GM19452 (cell line): Measurements from ENCODE around the gene NRROS.
"Not testable (repeated sequence)": the region's sequence is repeated elsewhere in the genome, so short reads cannot be mapped to it uniquely, and the experiment has no call there.

Experiments
- ATAC-seq: cut with Tn5 transposase; IDR thresholded peaks from one replicate; pipeline ENCODE4 v1.9.1; 2021; ENCODE audit not compliant: unreplicated experiment

The NRROS gene

DNA sequence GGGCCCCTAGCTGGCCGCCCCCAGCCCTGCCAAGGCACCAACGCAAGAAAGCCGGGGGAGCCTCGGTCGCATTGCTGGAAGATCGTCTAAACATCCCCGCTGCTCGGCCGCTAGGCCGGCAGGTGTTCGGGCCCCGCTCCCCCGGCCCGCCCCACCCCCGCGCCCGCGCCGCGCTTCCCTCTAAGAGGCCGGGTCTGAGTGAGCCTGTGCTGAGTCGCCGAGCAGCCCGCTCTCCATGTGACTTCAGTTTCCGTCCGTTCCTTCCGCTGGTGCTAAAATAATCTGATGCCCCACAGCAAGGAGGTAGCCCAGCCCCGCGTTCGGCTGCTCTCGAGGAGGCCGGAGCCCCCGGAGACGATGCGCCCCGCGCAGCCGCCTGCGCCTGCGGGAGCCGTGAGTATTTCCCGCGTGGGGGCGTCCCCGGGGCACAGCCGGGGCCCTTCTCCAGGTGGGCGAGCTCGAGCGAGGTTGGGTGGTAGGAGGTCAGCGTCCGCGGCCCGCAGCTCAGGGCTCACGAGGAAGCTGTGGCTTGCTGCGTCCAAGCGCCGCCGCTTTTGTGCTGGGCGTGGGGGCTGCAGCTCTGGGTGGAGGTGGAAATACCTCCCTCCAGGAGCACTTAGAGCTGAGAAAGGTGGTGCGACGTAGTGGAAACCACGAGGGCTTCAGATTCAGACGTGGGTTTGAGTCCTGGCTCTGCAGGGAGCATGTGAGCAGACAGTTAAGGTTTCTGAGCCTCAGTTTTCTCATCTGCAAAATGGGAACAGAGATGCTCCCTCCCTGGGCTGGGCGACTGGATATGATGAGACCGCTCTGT, at the start of gene NRROS:
TSS of gene NRROS (plus strand) at position 212 of the 814 bp plus-strand sequence. CDS start 14,846 bp downstream, outside the sequence.
- peak; percentile 30 for ATAC-seq

- no peak for ATAC-seq
Measured at GRCh38 chr3:196590279-196590678, 49.2 kb upstream of the NRROS start.

GRCh38 chr3:196596355-196596754, 43.1 kb upstream of the NRROS start:
- no peak for ATAC-seq

DNA sequence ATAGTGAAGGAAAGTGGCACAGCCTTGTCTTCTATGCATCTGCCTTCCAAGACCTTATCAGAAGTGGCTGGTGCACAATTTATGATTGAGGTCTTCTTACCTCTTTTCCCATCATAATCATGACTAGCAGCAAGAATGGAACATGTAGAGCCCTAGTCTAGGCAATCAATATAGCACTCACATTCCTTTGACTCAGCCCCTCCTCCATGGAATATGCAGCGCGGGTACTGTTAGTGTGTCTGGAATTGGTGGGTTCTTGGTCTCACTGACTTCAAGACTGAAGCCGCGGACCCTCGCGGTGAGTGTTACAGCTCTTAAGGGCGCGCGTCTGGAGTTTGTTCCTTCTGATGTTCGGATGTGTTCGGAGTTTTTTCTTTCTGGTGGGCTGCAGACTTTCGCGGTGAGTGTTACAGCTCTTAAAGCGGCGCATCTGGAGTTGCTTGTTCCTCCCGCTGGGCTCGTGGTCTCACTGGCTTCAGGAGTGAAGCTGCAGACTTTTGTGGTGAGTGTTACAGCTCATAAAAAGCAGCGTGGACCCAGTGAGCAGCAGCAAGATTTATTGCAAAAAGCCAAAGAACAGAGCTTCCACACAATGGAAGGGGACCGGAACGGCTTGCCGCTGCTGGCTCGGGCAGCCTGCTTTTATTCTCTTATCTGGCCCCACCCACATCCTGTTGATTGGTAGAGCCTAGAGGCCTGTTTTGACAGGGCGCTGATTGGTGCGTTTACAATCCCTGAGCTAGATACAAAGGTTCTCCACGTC, 41.3 kb upstream of the NRROS start:
- ATAC-seq = not testable (repeated sequence)

DNA sequence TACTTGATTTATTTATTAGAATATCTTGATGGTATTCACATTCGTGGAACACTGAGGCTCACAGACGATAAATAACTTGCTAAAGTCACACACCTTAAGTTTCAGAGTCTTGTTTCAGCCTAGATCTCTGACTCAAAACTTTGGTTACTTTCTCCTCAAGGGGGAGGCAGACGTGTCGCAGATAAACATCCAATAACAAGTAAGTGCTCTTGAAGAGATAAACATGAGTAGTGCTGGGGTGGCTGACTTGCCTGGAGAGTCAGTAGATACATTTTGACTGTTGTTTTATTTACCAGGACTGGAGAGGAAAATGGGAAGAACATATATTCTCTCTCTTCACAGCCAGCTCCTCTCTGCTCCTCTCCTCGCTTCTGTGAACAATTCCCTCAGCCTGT, 39.8 kb upstream of the NRROS start:
- ATAC-seq = no peak

- no peak for ATAC-seq
Measured at GRCh38 chr3:196600359-196600758, 39.1 kb upstream of the NRROS start.

DNA sequence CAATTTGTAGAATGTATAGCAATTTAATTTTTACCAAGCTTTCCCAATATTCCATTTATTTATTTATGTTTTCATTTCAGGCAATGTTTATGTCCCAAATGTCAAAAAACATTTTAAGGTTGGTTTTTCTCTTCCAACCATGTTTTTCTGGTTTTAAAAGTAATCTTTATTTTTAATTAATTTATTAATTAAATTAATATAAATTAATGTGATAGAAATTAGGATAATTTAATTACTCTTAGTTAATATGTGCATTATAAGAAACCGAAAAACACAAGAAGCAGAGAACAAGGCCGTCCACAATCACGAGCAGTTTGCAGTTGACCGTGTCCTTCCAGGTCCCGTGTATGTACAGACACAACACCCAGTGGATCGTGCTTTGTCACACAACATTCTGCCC, 36.8 kb upstream of the NRROS start:
- no peak for ATAC-seq

DNA sequence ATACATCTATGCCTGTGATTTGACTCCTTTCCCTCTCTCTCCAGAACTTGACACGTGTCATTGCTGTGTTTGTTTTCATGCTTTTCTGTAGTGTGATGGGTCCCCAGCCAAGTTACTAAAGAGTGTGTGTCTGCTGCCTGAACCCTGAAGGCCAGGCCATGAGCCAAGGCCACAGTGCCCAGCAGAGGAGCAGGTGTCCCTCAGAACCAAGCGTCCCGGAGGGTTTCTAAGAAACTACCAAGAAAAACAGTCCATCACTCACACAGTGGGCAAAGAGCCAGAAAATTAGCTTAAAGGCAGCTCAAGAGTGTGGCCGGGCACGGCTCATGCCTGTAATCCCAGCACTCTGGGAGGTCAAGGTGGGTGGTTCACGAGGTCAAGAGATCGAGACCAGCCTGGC, 35.8 kb upstream of the NRROS start:
- ATAC-seq = no peak

DNA sequence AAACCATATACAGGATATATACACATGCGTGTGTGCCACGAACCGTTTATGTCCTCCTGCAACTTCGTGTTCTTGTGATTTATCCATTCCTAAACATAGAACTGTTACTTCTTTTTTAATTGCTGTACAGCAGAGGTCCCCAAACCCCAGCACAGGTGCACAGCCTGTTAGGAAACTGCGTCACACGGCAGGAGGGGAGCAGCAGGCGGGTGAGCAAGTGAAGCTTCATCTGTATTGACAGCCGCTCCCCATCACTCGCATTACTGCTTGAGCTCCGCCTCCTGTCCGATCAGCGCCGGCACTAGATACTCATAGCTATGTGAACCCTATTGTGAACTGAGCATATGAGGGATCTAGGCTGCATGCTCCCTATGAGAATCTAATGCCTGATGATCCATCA, 34.9 kb upstream of the NRROS start:
- ATAC-seq = no peak

GRCh38 chr3:196608693-196609092, 30.8 kb upstream of the NRROS start:
- no peak for ATAC-seq

DNA sequence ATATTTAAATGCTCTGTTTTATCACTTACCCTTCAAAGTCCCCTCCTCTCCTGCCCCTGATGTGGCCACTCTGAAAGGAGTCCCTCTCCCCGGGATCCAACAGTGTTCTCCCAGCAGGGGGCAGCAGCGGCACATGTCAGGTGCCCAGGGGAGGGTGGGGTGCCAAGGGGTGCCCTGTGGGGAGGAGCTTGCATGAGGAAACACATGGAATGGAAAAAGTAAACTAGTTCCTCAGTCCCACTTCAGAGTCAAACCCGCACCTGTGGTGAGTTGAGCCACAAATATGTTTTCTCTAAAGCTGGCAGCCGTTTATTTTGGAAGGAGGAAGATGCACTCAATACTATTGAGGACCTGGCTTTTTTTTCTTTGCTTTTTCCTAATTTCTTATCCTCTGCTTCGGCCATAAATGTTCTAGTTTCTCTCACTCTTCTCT, 30.1 kb upstream of the NRROS start:
- no peak for ATAC-seq

DNA sequence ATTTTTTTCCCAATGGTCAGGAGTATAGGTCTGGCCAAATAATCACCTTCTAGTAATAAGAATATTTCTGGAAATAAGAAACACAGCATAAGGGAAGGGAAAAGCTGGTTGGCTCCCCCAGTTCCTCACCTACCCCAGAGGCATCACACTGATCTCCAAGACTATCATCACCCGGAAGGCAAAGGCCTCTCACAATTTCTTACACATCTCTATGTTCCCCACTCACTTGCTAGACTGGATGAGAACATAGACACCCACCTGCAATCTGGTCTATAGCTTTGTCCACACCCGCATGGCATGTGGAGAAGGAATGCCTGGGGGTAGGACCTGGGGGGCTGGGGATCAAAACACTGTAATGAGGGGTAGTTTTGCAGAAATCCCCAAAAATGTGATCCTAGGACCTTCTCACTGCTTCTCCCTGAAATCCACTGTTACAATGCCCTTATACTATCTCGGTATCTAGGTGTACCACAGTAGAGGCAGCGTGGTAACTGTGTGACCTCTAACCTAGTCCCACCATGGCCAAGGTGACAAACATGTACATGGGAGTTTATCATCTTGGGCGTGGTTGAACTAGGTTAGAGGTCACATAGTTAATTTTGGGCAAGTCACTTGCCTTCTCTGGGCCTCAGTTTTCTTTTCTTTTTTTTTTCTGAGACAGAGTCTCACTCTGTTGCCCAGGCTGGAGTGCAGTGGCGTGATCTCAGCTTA, 29.5 kb upstream of the NRROS start:
- ATAC-seq = no peak

GRCh38 chr3:196611761-196612483, 27.6 kb upstream of the NRROS start:
- ATAC-seq = no peak

DNA sequence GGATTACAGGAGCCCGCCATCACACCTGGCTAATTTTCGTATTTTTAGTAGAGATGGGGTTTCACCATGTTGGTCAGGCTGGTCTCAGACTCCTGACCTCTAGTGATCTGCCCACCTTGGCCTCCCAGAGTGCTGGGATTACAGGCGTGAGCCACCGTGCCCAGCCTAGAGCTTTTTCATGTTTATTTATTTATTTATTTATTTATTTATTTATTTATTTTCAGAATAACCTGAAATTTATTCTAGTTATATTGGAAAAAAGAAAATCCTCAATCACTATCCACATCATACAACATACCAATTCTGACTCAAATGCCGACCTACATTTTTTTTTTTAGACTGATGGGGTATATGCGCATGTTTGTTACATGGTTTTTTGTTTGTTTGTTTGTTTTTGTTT, 24.3 kb upstream of the NRROS start:
- ATAC-seq = not testable (repeated sequence)

GRCh38 chr3:196617256-196617655, 22.2 kb upstream of the NRROS start:
- ATAC-seq = no peak

DNA sequence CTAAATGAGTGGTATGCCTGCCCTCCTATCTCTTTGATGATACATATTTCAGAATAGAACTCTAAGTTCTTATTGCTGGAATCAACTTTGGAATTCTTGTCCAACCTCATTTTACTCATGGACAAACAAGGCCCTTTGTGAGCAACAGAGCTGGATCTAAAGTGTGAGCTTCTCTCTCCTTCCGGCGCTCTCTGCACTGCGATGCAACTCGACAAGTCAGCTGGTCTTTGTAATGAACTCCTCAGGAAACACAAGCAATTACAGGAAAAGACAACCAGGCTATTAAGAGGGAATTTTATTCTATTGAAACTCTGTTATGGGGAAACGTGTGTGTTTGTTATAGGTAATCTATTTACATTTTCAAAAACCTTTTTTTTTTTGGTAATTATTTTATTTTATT, 20.3 kb upstream of the NRROS start:
- ATAC-seq = no peak

GRCh38 chr3:196619627-196620026, 19.9 kb upstream of the NRROS start:
- not testable (repeated sequence) for ATAC-seq

DNA sequence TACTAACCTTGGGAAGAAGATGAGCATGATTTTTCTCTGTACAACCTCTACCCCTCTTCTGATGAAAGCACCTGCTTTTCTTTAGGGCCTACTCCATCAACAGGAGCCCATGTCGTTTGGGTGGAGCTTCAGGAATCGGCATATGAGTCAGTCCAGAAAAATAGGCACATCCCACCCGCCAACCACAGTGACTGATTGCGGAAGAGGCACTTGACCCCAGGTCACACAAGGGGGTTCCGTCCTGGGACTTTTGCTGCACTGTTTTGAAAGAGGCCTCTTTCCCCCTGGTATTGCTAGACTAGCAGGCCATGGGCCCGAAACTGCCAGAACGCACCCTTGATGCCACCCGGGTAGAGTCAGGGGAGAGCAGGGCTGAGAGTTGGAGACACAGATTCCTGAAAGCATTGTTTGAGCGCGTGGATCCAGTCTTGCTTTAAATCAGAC, 19.3 kb upstream of the NRROS start:
- no peak for ATAC-seq

GRCh38 chr3:196620684-196621083, 18.8 kb upstream of the NRROS start:
- no peak for ATAC-seq

GRCh38 chr3:196621611-196622010, 17.9 kb upstream of the NRROS start:
- ATAC-seq = no peak
